Stimulated activated CD8-positive, alpha-beta memory T cell treated with anti-CD3 and anti-CD28 coated beads, Interleukin-7, amount 100 ng/mL, for 24 hours (primary cell): ENCODE results near the gene SLC25A25.
"Not testable (repeated sequence)": the region's sequence is repeated elsewhere in the genome, so short reads cannot be mapped to it uniquely, and the experiment has no call there.

Experiments used
- DNase-seq: peaks from one replicate; pipeline ENCODE4 v3.0.0-alpha.2; 2020; ENCODE audit warnings: low read depth

SLC25A25 gene

GRCh38 chr9:128109050-128109709 is 41.1 kb downstream of the SLC25A25 start:
- DNase-seq: no peak

- DNase-seq: not testable (repeated sequence)
Measured at GRCh38 chr9:128111726-128112125, 43.7 kb downstream of the SLC25A25 start.

DNA sequence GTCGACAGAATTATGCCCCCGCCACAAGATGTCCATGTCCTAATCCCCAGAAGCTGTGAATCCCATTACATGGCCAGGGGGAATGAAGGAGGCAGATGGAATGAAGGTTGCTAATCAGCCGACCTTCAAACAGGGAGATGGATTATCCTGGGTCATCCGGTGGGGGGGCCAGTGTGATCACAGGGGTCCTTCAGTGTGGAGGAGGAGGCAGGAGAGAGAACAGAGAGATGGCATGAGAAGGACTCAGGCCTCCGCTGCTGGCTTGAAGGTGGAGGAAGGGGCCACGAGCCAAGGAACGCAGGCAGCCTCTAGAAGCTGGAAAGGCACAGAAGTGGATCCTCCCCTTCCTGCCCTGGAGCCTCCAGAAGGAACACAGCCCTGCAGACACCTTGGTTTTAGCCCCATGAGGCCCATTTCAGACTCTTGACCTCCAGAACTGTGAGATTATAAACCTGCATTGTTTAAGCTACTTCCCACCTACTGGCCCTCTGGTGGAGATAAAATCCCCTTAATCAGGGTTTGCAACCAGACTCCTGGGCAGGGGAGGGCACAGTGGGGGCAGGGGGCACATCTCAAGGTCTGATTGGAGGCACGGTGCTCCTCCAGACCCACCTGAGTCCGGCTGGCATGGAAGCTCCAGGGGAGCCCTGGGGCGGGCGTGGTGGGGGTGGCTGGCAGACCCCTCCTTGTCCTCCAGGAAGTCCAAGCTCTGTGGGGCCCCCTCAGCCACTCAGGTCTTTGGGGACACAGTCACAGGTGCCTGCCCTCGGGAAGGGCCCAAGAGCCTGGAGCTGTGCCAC is 45.7 kb downstream of the SLC25A25 start:
- DNase-seq: no peak

DNA sequence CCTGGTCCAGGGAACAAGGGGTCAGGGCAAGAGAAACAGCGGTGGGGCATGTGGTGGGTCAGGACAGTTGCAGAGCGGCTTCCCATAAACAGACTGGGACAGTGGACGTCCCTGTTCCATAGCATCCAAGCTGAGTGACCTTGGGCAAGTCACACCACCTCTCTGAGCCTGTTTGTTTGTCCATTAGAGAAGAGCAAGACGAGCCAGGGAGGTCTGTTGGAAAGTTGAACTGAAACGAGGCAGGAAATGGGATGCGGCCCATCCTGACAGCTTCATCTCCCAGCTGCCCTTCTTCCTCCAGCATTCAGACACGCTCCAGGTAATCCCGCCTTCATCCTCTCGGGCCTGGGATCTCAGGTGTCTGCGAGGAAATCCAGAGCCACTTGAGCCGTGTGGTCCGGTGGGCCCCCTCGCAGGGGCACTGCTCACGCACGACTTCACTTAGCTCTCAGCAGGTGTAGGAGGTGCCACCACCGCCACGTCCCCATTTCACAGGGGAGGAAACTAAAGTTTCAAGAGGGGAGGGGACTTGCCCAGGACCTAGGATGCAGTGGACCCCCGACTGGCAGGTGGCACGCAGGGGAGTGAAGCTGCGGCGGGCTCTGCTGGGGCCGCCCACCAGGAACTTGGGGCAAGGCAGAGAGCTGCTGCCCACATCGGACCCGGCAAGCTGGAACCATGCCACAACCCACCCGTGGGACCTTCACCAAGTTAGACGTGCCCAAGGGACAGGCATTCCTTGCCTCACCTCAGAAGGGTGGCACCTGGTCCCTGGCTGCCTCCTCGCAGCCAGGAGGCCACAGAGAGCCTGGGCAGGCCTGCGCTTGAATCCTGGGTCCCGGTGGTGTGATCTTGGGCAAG is 46.5 kb downstream of the SLC25A25 start:
- no peak for DNase-seq

- DNase-seq: no peak
Measured at GRCh38 chr9:128115187-128116103, 47.4 kb downstream of the SLC25A25 start.

DNA sequence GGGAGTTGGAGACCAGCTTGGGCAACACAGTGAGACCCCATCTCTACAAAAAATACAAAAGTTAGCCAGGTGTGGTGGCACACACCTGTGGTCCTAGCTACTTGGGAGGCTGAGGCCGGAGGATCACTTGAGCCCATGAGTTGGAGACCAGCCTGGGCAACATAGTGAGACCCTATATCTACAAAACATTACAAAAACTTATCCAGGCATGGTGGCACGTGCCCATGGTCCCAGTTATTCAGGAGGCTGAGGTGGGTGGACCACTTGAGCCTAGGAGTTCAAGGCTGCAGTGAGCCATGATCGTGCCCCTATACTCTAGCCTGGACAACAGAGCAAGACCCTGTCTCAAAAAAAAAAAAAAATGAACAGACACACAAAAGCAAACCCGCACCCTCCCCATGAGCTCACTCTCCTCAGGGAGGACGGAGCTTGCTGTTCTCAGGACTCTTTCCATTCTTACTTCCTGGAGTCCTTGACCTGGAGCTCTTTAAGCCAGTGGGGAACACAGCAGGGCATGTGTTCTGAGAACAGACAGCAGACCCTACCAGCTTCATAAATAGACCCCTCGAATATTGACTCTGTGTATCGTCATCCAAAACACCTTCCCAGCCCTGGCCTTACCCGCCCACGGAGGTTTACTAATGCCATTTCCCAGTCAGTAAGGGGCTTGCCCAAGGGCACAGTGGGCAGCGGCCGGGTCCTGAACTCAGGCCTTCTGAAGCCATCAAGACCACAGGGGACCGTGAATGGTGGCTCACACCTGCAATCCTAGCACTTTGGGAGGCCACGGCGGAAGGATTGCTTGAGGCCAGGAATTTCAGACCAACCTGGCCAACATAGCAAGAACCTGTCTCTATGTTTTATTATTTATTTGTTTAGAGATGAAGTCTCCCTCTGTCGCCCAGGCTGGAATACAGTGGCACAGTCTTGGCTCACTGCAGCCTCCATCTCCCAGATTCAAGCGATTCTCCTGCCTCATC is 48.4 kb downstream of the SLC25A25 start:
- DNase-seq: no peak

- DNase-seq: peak; percentile 97
Measured at GRCh38 chr9:128117613-128118471, 49.8 kb downstream of the SLC25A25 start.

GRCh38 chr9:128118472-128118857 is 50.4 kb downstream of the SLC25A25 start:
- DNase-seq: no peak

DNA sequence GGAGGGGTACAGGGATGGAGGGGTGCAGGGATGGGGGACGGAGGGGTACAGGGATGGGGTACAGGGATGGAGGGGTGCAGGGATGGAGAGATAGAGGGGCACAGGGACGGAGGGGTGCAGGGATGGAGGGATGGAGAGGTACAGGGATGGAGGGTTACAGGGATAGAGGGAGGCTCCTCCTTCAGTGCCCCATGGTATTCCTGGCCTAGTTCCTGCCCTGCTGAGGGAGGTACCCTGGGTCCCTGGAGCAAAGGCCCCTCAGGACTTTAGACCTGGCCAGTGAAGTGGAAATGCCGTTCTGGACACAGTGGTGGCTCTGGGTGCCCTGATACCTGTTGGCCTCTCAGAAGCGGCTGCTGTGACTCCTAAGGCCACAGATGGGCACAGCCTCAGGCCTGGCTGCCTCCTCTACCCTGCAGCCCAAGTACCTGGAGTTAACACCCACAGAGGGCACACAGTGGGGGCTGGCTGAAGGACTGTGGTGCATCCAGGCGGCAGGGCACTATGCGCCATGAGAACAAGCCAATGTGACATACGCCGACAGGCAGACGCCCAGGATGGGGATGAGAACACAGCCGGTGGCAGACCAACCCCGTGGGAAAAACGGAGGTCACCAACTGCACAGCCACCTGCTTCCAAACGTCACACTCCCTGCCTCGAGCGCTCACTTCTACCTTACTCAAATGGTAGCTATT is 51.1 kb downstream of the SLC25A25 start:
- no peak for DNase-seq

GRCh38 chr9:128120061-128120740 is 52.2 kb downstream of the SLC25A25 start:
- no peak for DNase-seq

DNA sequence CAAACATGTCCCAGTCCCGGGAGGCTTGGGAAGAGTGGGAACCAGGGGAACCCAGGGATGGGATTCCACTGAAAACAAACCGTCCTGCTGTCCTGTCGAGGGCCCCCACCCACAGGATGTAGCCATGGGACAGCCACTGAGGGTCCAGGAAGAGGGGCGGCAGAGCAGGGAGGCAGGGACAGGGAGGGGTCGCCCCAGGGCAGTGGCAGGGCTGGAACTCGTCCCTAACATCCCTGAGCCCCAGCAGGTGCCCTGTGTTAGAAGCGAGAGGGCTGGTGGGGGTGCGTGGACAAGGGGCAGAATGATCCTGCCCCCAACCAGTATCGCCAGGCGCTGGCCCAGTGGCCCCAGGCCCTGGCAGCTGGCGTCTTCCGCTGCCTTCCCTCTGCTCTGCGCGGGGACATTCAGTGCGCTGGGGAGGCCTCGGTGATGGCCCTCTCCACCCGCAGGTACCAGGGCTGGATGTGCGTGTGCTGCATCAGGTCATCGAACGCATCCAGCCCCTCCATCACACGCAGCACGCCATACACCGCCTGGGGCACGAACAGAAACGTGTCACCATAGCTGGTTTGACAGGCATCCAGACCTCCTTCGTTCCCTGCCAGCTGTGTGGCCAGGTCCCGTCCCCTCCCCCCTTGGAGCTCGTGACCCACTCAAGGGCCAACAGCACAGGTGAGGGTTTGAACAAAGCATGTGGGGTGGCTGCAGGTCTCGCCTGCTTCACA is 52.9 kb downstream of the SLC25A25 start:
- DNase-seq: no peak

GRCh38 chr9:128121466-128121810 is 53.4 kb downstream of the SLC25A25 start:
- no peak for DNase-seq

GRCh38 chr9:128121924-128122808 is 54.1 kb downstream of the SLC25A25 start:
- DNase-seq: no peak

DNA sequence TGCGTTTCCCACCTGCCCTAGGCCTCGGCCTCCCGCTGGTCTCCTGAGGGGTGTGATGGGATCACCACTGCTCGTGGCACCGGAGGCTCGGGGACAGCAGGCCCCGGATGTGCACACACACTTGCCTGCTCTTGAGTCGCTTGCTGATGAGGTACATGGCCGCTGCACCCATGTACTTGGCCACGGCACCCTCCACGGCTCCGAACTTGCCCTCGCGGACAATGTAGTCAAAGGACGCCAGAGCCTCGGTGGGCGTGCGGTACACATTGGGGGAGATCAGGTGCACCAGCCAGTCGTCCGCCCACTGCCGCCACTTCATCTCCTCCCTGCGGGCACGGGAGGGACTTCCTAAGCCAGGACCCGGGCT is 54.8 kb downstream of the SLC25A25 start:
- no peak for DNase-seq

- DNase-seq: no peak
Measured at GRCh38 chr9:128123451-128124080, 55.5 kb downstream of the SLC25A25 start.

- DNase-seq: no peak
Measured at GRCh38 chr9:128124451-128124850, 56.4 kb downstream of the SLC25A25 start.
